ENCODE data around the gene MRPL9.
"Not testable (repeated sequence)": the region's sequence is repeated elsewhere in the genome, so short reads cannot be mapped to it uniquely, and the experiment has no call there.

MRPL9 gene

GRCh38 chr1:151787689-151788088, 24.4 kb upstream of the MRPL9 start:
- no peak for DNase-seq (ENCODE audit: low read depth, low spot score)

- DNase-seq (ENCODE audit: low read depth, low spot score) = no peak
These were observed 20.5 kb upstream of the MRPL9 start for GRCh38 chr1:151783796-151784195.

GRCh38 chr1:151782741-151783140, 19.4 kb upstream of the MRPL9 start:
- DNase-seq (ENCODE audit: low read depth, low spot score) = no peak

- not testable (repeated sequence) for DNase-seq (ENCODE audit: low read depth, low spot score)
These were observed 18.7 kb upstream of the MRPL9 start for GRCh38 chr1:151782026-151782425.

- DNase-seq (ENCODE audit: low read depth, low spot score) = not testable (repeated sequence)
These were observed 17.4 kb upstream of the MRPL9 start for GRCh38 chr1:151780736-151781135.

- no peak for DNase-seq (ENCODE audit: low read depth, low spot score)
These were observed 16.6 kb upstream of the MRPL9 start for GRCh38 chr1:151779852-151780251.

- no peak for DNase-seq (ENCODE audit: low read depth, low spot score)
These were observed 14.0 kb upstream of the MRPL9 start for GRCh38 chr1:151777317-151777716.

- DNase-seq (ENCODE audit: low read depth, low spot score) = no peak
These were observed 13.4 kb upstream of the MRPL9 start for GRCh38 chr1:151776665-151777062.

- no peak for DNase-seq (ENCODE audit: low read depth, low spot score)
These were observed 12.8 kb upstream of the MRPL9 start for GRCh38 chr1:151775894-151776664.

- DNase-seq (ENCODE audit: low read depth, low spot score) = no peak
These were observed 11.1 kb upstream of the MRPL9 start for GRCh38 chr1:151774256-151774922.

GRCh38 chr1:151773702-151774101, 10.4 kb upstream of the MRPL9 start:
- no peak for DNase-seq (ENCODE audit: low read depth, low spot score)

GRCh38 chr1:151769270-151769669, 6.0 kb upstream of the MRPL9 start:
- not testable (repeated sequence) for DNase-seq (ENCODE audit: low read depth, low spot score)

- peak; percentile 19 for DNase-seq (ENCODE audit: low read depth, low spot score)
These were observed 5.2 kb upstream of the MRPL9 start for GRCh38 chr1:151768351-151769066.

GRCh38 chr1:151763990-151764389, 694 bp upstream of the MRPL9 start:
- no peak for DNase-seq (ENCODE audit: low read depth, low spot score)

GRCh38 chr1:151760597-151761385, 2.5 kb downstream of the MRPL9 start:
- DNase-seq (ENCODE audit: low read depth, low spot score) = no peak

- DNase-seq (ENCODE audit: low read depth, low spot score) = no peak
These were observed 4.1 kb downstream of the MRPL9 start for GRCh38 chr1:151759241-151759640.

- no peak for DNase-seq (ENCODE audit: low read depth, low spot score)
These were observed 7.0 kb downstream of the MRPL9 start for GRCh38 chr1:151756291-151756690.

GRCh38 chr1:151741516-151741915, 21.8 kb downstream of the MRPL9 start:
- DNase-seq (ENCODE audit: low read depth, low spot score) = no peak

- peak; percentile 82 for DNase-seq (ENCODE audit: low read depth, low spot score)
These were observed 23.5 kb downstream of the MRPL9 start for GRCh38 chr1:151739590-151740355.

GRCh38 chr1:151737479-151737878, 25.8 kb downstream of the MRPL9 start:
- no peak for DNase-seq (ENCODE audit: low read depth, low spot score)

GRCh38 chr1:151737026-151737425, 26.3 kb downstream of the MRPL9 start:
- DNase-seq (ENCODE audit: low read depth, low spot score) = no peak

Measured in ELF-1 (cell line).